Measurements from ENCODE around the gene PTGIR.
A peak's percentile ranks its signal among the peaks of the same experiment; 100 is the strongest.

PTGIR gene

GRCh38 chr19:46624958-46625661, at the start of gene PTGIR:
Gene PTGIR, minus strand, starts transcription at chr19:46625089. Its CDS starts 864 bp downstream, at chr19:46624225.
- TF ChIP-seq CTCF (IDR thresholded peaks at IDR 0.05; ENCODE audit: low read depth, low read length) (peak; percentile 13), POLR2A (IDR thresholded peaks at IDR 0.05; ENCODE audit: extremely low read depth, insufficient read length) (no peak)
- DNase-seq (ENCODE audit: low read depth) = peak; percentile 58
- no peak within 1 kb of the TSS for H3K4me3 ChIP-seq (ENCODE audit: low read depth, low read length)

DNA sequence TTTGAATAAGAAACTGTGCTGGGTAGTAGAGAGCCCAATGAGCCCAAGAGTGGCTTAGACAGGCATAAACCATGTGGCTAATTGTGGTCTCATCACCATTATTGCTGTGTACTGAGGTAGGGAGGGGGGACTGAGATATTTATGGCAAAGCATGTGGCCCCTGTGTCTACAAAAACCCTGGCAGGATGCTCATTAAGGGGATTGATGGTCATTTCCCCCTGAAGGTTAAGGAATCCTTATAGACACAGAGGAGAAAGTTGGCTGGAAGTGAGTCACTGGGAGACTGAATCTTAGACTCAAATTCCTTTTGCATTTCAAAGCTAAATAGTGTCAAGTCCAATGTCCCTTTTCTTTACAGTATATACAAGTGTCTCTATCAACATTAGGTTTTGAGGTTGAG, 45.9 kb upstream of the PTGIR start:
- no peak overlapping the region for H3K4me3 ChIP-seq (ENCODE audit: low read depth, low read length)
- DNase-seq (ENCODE audit: low read depth) = no peak
- TF ChIP-seq, protein P1, sequence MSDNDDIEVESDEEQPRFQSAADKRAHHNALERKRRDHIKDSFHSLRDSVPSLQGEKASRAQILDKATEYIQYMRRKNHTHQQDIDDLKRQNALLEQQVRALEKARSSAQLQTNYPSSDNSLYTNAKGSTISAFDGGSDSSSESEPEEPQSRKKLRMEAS (IDR thresholded peaks at IDR 0.05; ENCODE audit: low read depth, low read length) = no peak
- TF ChIP-seq POLR2A (IDR thresholded peaks at IDR 0.05; ENCODE audit: extremely low read depth, insufficient read length) (no peak), CTCF (IDR thresholded peaks at IDR 0.05; ENCODE audit: low read depth, low read length) (no peak), MYC (IDR thresholded peaks at IDR 0.05; ENCODE audit: low read depth, low read length) (no peak)

DNA sequence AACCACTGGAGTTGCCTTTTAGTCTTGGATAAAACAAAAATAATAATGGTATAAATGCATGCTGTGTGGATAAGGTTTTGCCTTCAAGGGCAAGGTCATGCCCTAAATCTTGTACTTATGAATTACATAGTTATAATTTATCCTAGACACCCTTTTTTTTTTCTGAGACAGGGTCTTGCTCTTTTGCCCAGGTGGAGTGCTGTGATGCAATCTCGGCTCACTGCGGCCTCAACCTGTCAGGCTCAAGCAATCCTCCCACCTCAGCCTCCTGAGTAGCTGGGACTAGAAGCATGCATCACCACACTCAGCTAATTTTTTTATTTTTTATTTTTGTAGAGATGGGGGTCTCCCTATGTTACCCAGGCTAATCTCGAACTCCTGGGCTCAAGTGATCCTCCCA, 43.8 kb upstream of the PTGIR start:
- no peak for DNase-seq (ENCODE audit: low read depth)
- TF ChIP-seq, protein P1 (IDR thresholded peaks at IDR 0.05; ENCODE audit: low read depth, low read length) = no peak
- TF ChIP-seq MYC (IDR thresholded peaks at IDR 0.05; ENCODE audit: low read depth, low read length) = no peak
- no peak for TF ChIP-seq POLR2A (IDR thresholded peaks at IDR 0.05; ENCODE audit: extremely low read depth, insufficient read length)
- TF ChIP-seq CTCF (IDR thresholded peaks at IDR 0.05; ENCODE audit: low read depth, low read length) = no peak
- H3K4me3 ChIP-seq (ENCODE audit: low read depth, low read length) = no peak overlapping the region

DNA sequence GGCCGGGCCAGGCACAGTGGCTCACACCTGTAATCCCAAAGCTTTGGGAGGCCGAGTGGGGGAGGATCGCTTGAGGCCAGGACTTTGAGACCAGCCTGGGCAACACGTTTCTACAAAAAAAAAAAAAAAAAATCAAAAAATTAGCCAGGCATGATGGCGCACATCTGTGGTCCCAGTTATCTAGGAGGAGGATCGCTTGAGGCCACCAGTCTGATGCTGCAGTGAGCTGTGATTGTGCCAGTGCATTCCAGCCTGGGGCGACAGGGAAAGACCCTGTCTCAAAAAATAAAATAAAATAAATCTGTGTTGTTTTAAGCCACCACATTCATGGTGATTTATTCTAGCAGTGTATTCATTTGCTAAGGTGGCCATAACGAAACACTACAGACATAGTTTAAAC, 40.2 kb upstream of the PTGIR start:
- no peak overlapping the region for H3K4me3 ChIP-seq (ENCODE audit: low read depth, low read length)
- no peak for DNase-seq (ENCODE audit: low read depth)
- TF ChIP-seq CTCF (IDR thresholded peaks at IDR 0.05; ENCODE audit: low read depth, low read length) (no peak), MYC (IDR thresholded peaks at IDR 0.05; ENCODE audit: low read depth, low read length) (no peak)
- TF ChIP-seq, protein P1 (IDR thresholded peaks at IDR 0.05; ENCODE audit: low read depth, low read length) = no peak

GRCh38 chr19:46661735-46662592, 37.1 kb upstream of the PTGIR start:
- TF ChIP-seq, protein P1 (IDR thresholded peaks at IDR 0.05; ENCODE audit: low read depth, low read length) = peak; percentile 85
- TF ChIP-seq POLR2A (IDR thresholded peaks at IDR 0.05; ENCODE audit: extremely low read depth, insufficient read length) (no peak), CTCF (IDR thresholded peaks at IDR 0.05; ENCODE audit: low read depth, low read length) (peak; percentile 100), MYC (IDR thresholded peaks at IDR 0.05; ENCODE audit: low read depth, low read length) (peak; percentile 84)
- peak; percentile 98 for DNase-seq (ENCODE audit: low read depth)
- peak overlapping the region; percentile 42 for H3K4me3 ChIP-seq (ENCODE audit: low read depth, low read length)

Measured in NB4 (cell line).